Activated CD4-positive, alpha-beta T cell treated with anti-CD3 and anti-CD28 coated beads for 36 hours (primary cell): ENCODE measurements around the gene VPS29. TPM values are rescaled to one million over a fixed set of nuclear protein-coding genes. Genes with fewer than 3 reads are reported as not detected.
A peak's percentile ranks its signal among the peaks of the same experiment; 100 is the strongest.

Experiments used
- ATAC-seq: fragments of 200-7000 bp; cut with Tn5 transposase; one replicate; pipeline ENCODE4 v1.10.0; 2021; ENCODE audit warnings: mild to moderate bottlenecking, moderate library complexity
- CTCF ChIA-PET: fragments of 350-600 bp; sonication (Branson Sonifier 250); formaldehyde crosslinking; loops from one replicate; lab custom pipeline; 2021; ENCODE audit warnings: antibody characterized with exemption; lab: Charles Lee
- POLR2A ChIA-PET: fragments of 350-600 bp; sonication (Branson Sonifier 250); formaldehyde crosslinking; loops from one replicate; lab custom pipeline; 2021; ENCODE audit warnings: antibody characterized with exemption, inconsistent platforms; lab: Charles Lee
- DNase-seq: peaks from one replicate; pipeline ENCODE4 v3.0.0-alpha.2; 2020
- H3K27ac Mint-ChIP-seq: one replicate; pipeline ENCODE4 v1.8.0; 2021; ENCODE audit warnings: mixed read lengths
- H3K27me3 Mint-ChIP-seq: one replicate; pipeline ENCODE4 v1.8.0; 2021; ENCODE audit warnings: mixed read lengths
- H3K36me3 Mint-ChIP-seq: one replicate; pipeline ENCODE4 v1.8.0; 2021; ENCODE audit warnings: low read depth, mixed read lengths
- H3K4me1 Mint-ChIP-seq: one replicate; pipeline ENCODE4 v1.8.0; 2021; ENCODE audit warnings: mixed read lengths
- H3K4me3 Mint-ChIP-seq: one replicate; pipeline ENCODE4 v1.8.0; 2021; ENCODE audit warnings: mild to moderate bottlenecking, moderate library complexity, mixed read lengths
- H3K9me3 Mint-ChIP-seq: one replicate; pipeline ENCODE4 v1.8.0; 2021; ENCODE audit warnings: low read depth, mixed read lengths
- intact Hi-C, 2 experiments: fragments of 100-400 bp; cut with DNase I in 1 of 2; cut with micrococcal nuclease in 1 of 2; formaldehyde crosslinking; loops; one replicate each; pipeline versions ENCODE4 v1.14.2 to v1.15.1; 2022 to 2024; cut with DNase I, micrococcal nuclease
- total RNA-seq, 2 experiments: library from RNA; stranded (reverse); gene quantifications; one replicate each; pipeline ENCODE4 v1.2.3, GENCODE V29; 2021

The VPS29 gene
- total RNA-seq, 2 experiments from 2014 or later: 84.4 to 103 TPM

- Mint-ChIP-seq H3K4me3 (no peak overlapping the region), H3K9me3 (no peaks in the 10 kb centered on the region), H3K4me1 (peaks cover 46% of the 10 kb centered on the region), H3K36me3 (peaks cover 51% of the 10 kb centered on the region), H3K27me3 (no peaks in the 10 kb centered on the region), H3K27ac (peak overlapping the region; percentile 69)
- ChIA-PET CTCF (interaction anchor here (0.5 to 3.1 kb wide), 12 partner anchors 9 to 119 kb away, joined by 3 to 17 read pairs (median 4); partner anchors contain the start of gene ARPC3), POLR2A (no interaction called here)
- ATAC-seq: peak; percentile 39
- intact Hi-C loops: loop anchor here in 1 of 2 experiments (10.0 kb wide), 1 partner anchor 281 kb away; no protein-coding TSS in a partner anchor
- peak; percentile 18 for DNase-seq
These were observed 41.5 kb upstream of the VPS29 start for GRCh38 chr12:110543252-110543959.

DNA sequence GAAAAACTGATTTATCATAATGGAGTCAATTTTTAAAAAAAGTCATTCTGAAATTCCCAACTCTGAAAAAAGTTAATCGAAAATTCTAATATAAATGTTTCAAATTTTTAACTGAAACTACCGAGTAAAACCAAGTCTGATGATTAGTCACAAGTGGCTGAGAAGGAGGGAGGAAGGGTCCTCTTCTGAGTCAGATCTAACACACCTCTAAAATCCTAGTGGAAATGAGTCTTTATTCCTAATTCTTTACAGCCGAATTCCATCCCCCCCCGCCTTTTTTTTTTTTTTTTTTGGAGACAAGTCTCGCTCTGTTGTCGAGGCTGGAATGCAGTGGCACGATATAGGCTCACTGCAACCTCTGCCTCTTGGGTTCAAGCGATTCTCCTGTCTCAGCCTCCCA, 38.1 kb upstream of the VPS29 start:
- ATAC-seq (no peak), DNase-seq (no peak)
- ChIA-PET CTCF (interaction anchor here (1.1 to 2.5 kb wide), 4 partner anchors 10 to 74 kb away, joined by 3 to 11 read pairs (median 3); no protein-coding TSS in a partner anchor), POLR2A (interaction anchor here (0.6 kb wide), 1 partner anchor 102 kb away, joined by 3 read pairs; no protein-coding TSS in a partner anchor)
- H3K9me3 Mint-ChIP-seq: no peaks in the 10 kb centered on the region
- H3K27me3 Mint-ChIP-seq: no peaks in the 10 kb centered on the region
- intact Hi-C loops: loop anchor here in 1 of 2 experiments (10.0 kb wide), 1 partner anchor 285 kb away; no protein-coding TSS in a partner anchor
- H3K27ac Mint-ChIP-seq: no peak overlapping the region
- peaks cover 55% of the 10 kb centered on the region for H3K36me3 Mint-ChIP-seq
- H3K4me1 Mint-ChIP-seq: peaks cover 31% of the 10 kb centered on the region
- H3K4me3 Mint-ChIP-seq: no peak overlapping the region

GRCh38 chr12:110538869-110539622, 37.1 kb upstream of the VPS29 start:
- CTCF ChIA-PET: interaction anchor here (0.5 to 2.5 kb wide), 7 partner anchors 11 to 527 kb away, joined by 3 to 11 read pairs (median 3); no protein-coding TSS in a partner anchor
- peaks cover 57% of the 10 kb centered on the region for H3K36me3 Mint-ChIP-seq
- DNase-seq (no peak), ATAC-seq (no peak)
- POLR2A ChIA-PET: no interaction called here
- no peaks in the 10 kb centered on the region for H3K27me3 Mint-ChIP-seq
- intact Hi-C loops: no loop called here
- H3K4me1 Mint-ChIP-seq: peaks cover 33% of the 10 kb centered on the region
- H3K4me3 Mint-ChIP-seq: no peak overlapping the region
- no peaks in the 10 kb centered on the region for H3K9me3 Mint-ChIP-seq
- H3K27ac Mint-ChIP-seq: peak overlapping the region; percentile 17

DNA sequence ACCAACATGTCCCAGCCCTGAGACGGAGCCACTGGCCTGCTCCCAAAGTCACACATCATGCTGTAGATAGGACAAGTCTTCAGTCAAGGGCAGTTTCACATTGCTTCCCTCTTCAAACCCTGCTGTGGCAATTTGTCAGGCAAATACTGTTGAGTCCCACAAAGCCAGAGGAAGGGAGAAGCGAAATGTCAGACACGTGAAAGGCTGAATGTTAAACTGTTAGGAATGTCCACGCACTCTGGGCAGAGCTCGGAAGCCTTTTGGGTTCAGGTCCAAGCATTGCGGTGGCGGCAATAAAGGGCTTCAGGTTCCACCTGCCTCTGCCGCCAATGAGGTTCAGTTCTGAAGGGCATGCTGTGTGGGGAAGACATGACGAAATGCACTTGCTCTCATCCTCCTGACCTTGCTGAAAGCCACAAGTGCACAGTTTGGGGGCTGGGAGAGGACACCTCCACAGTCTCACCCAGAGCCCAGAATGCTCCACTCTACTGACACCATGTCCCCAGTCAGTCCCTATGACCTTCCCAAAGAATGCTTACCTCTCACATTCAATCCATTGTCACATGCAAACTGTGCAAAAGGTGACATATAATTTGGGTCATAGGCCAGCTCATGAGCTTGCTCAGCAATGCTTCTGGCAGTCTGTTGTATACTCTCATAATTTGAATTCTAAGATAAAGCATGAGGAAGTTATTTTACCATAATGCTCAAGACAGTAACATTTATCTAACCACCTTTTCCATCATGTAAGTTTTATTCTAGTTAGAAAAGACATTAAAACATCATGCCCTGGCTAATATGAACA, 35.9 kb upstream of the VPS29 start:
- intact Hi-C loops: no loop called here
- ATAC-seq (no peak), DNase-seq (no peak)
- Mint-ChIP-seq H3K4me1 (peaks cover 27% of the 10 kb centered on the region), H3K4me3 (no peak overlapping the region), H3K27ac (no peak overlapping the region), H3K9me3 (no peaks in the 10 kb centered on the region), H3K27me3 (no peaks in the 10 kb centered on the region), H3K36me3 (peaks cover 52% of the 10 kb centered on the region)
- POLR2A ChIA-PET: no interaction called here
- CTCF ChIA-PET: interaction anchor here (0.6 to 2.5 kb wide), 6 partner anchors 19 to 159 kb away, joined by 3 to 11 read pairs (median 4); no protein-coding TSS in a partner anchor

DNA sequence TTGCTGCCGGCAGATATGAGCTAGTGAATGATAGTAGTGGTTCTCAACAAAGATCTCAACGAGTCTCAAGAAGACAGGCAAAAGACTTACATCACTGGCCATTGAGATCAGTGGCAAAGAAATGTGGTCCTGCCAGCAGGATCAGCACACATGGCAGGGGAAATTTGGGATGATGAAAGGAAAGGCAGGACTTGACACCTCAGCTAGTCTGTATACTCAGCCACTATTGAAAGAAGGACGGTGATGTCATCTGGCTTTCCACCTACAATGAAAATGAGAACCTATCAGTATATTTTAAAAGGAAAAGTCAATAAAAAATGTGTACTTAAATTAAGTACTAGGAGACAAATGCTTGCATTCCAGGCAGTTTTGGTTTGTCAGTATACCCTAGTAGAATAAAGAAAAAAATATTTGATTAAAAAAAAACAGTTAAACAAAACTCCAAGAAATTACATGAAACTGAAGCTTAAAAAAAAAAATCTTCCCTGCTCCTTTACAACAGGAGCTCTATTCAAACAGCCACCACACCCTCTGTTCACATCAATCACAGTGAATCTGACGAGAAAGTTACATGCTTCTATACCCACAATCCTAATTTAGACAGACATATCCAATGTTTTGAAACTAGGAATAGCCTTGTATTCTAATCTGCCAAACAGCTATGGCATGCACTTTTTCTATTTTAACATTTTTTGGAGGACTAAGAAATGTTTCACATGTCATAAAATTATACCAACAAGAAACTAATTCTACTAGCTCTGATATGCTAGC, 35.1 kb upstream of the VPS29 start:
- H3K27me3 Mint-ChIP-seq: no peaks in the 10 kb centered on the region
- DNase-seq (no peak), ATAC-seq (no peak)
- intact Hi-C loops: no loop called here
- H3K27ac Mint-ChIP-seq: no peak overlapping the region
- no peaks in the 10 kb centered on the region for H3K9me3 Mint-ChIP-seq
- POLR2A ChIA-PET: no interaction called here
- CTCF ChIA-PET: interaction anchor here (1.1 to 1.8 kb wide), 3 partner anchors 12 to 160 kb away, joined by 3 to 9 read pairs (median 3); no protein-coding TSS in a partner anchor
- H3K36me3 Mint-ChIP-seq: peaks cover 48% of the 10 kb centered on the region
- H3K4me1 Mint-ChIP-seq: peaks cover 30% of the 10 kb centered on the region
- H3K4me3 Mint-ChIP-seq: no peak overlapping the region

DNA sequence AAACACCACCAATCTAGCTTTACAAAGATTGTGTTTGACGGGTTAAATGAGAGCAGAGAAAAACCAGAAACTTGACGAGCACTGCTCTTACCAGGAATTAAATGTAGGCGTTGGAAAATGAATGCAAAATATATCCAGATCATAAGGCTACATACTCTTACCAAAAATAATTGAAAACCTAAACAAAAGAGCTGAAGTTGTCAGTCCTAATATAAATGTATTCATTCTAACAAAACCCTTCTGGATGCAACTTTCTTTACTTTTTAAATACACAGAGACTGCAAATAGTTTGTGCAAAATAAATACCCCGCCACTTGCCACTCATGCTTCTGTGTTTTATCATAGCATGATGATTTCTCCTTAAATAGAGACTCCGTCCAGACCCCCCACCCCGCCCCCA, 32.9 kb upstream of the VPS29 start:
- DNase-seq: no peak
- no peak overlapping the region for H3K27ac Mint-ChIP-seq
- POLR2A ChIA-PET: no interaction called here
- no peak for ATAC-seq
- intact Hi-C loops: no loop called here
- no peaks in the 10 kb centered on the region for H3K27me3 Mint-ChIP-seq
- H3K9me3 Mint-ChIP-seq: no peaks in the 10 kb centered on the region
- peaks cover 34% of the 10 kb centered on the region for H3K4me1 Mint-ChIP-seq
- peaks cover 53% of the 10 kb centered on the region for H3K36me3 Mint-ChIP-seq
- no peak overlapping the region for H3K4me3 Mint-ChIP-seq
- CTCF ChIA-PET: interaction anchor here (0.7 to 5.3 kb wide), 5 partner anchors 8 to 84 kb away, joined by 3 to 38 read pairs (median 3); partner anchors contain the start of gene ARPC3

DNA sequence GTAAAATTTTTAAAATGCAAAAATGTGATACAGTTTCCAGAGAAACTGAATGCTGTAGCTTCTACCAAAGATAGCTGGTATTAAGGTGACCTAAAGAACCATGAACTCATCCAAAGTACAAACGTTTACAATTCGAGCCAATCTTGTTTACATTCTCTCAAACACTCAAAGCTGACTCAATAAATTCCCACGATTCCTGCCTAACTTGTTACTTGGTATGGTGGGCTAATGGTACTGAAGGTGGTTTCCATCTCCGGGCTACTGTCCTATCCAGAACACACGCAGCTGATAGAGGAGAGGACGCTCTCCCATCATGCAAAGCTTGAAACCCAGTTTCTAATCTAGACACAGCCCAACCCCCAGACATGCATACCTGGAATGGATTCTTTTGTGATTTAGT, 31.7 kb upstream of the VPS29 start:
- Mint-ChIP-seq H3K27ac (no peak overlapping the region), H3K9me3 (no peaks in the 10 kb centered on the region), H3K27me3 (no peaks in the 10 kb centered on the region), H3K4me1 (peaks cover 29% of the 10 kb centered on the region), H3K4me3 (no peak overlapping the region), H3K36me3 (peaks cover 50% of the 10 kb centered on the region)
- POLR2A ChIA-PET: no interaction called here
- DNase-seq: no peak
- intact Hi-C loops: no loop called here
- CTCF ChIA-PET: interaction anchor here (0.8 to 5.3 kb wide), 8 partner anchors 10 to 102 kb away, joined by 3 to 38 read pairs (median 4); partner anchors contain the start of gene ARPC3
- no peak for ATAC-seq

DNA sequence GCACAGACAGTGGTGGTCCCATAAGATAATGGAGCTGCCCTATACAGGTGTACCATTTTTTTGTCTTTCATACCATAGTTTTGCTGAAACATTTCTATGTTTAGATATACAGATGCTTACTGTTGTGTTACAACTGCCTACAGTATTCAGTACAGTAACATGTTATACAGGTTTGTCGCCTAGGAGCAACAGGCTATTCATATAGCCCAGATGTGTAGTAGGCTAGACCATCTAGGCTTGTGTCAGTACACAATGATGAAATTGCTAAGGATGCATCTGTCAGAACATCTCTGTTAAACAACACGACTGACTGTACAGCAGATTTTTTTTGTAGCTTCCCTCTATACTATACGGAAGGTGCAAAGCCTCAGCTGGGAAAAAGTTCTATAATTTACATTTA, 30.7 kb upstream of the VPS29 start:
- Mint-ChIP-seq H3K4me3 (no peak overlapping the region), H3K27ac (no peak overlapping the region), H3K4me1 (peaks cover 26% of the 10 kb centered on the region), H3K9me3 (no peaks in the 10 kb centered on the region), H3K27me3 (no peaks in the 10 kb centered on the region), H3K36me3 (peaks cover 45% of the 10 kb centered on the region)
- ATAC-seq (no peak), DNase-seq (no peak)
- ChIA-PET CTCF (interaction anchor here (1.5 to 5.3 kb wide), 5 partner anchors 11 to 351 kb away, joined by 3 to 38 read pairs (median 11); no protein-coding TSS in a partner anchor), POLR2A (no interaction called here)
- intact Hi-C loops: no loop called here

DNA sequence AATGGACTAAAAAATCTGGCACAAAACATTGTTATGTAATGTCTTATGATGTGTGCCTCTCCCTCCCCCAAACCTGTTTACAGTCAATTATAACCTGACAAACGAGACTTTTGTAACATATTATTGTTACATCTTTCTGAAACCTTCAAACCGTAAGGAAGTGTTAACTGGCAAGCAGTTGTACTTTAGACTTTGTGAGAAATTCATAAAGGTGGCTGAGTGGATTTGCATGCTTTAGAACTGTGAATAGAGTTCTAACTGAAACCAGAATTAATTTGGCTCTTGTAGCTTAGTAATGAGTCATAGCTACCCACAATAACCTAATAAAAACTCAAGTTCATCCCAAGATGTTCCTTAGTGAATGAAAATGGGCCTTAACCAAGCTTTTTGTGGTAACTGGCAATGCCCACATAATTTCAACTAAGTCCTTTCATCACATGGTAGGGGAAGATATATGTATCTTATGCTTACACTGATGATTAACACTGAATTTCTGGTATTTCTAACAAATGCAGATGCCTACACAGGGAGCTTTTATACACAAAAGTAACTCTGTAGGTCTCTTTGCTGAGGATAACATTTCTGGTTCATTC, 29.9 kb upstream of the VPS29 start:
- POLR2A ChIA-PET: interaction anchor here (0.6 kb wide), 1 partner anchor 86 kb away, joined by 5 read pairs; no protein-coding TSS in a partner anchor
- CTCF ChIA-PET: interaction anchor here (0.9 to 5.3 kb wide), 8 partner anchors 11 to 352 kb away, joined by 3 to 38 read pairs (median 5); partner anchors contain the start of gene ARPC3
- intact Hi-C loops: no loop called here
- H3K36me3 Mint-ChIP-seq: peaks cover 39% of the 10 kb centered on the region
- DNase-seq (no peak), ATAC-seq (peak; percentile 77)
- H3K9me3 Mint-ChIP-seq: no peaks in the 10 kb centered on the region
- peaks cover 24% of the 10 kb centered on the region for H3K4me1 Mint-ChIP-seq
- H3K4me3 Mint-ChIP-seq: no peak overlapping the region
- peak overlapping the region; percentile 56 for H3K27ac Mint-ChIP-seq
- no peaks in the 10 kb centered on the region for H3K27me3 Mint-ChIP-seq

DNA sequence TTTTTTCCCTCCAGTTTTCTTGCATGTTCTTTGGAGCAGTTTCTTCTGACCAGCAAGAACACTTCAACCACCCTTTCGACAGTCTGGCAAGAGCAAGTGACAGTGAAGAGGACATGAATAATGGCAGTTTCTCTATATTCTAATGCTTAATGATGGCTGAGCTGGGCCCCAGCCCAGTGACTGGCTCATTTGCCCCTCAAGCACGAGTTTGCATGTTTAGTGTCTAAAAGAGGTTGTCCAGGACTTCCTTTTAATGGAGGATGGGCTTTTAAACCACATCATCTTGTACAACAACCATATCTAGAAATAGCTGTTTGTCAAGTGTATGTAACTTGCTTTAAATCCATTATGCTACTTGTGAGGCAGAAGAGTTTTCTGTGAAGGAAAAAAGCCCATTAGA, 28.6 kb upstream of the VPS29 start:
- DNase-seq: no peak
- H3K36me3 Mint-ChIP-seq: peaks cover 28% of the 10 kb centered on the region
- no peak overlapping the region for H3K4me3 Mint-ChIP-seq
- peaks cover 24% of the 10 kb centered on the region for H3K4me1 Mint-ChIP-seq
- ChIA-PET POLR2A (no interaction called here), CTCF (interaction anchor here (0.7 to 5.3 kb wide), 3 partner anchors 11 to 71 kb away, joined by 3 to 38 read pairs (median 4); no protein-coding TSS in a partner anchor)
- no peak for ATAC-seq
- no peaks in the 10 kb centered on the region for H3K9me3 Mint-ChIP-seq
- intact Hi-C loops: no loop called here
- no peak overlapping the region for H3K27ac Mint-ChIP-seq
- H3K27me3 Mint-ChIP-seq: no peaks in the 10 kb centered on the region
